ENCODE results near the gene GTF3C6.
"Not testable (repeated sequence)": the region's sequence is repeated elsewhere in the genome, so short reads cannot be mapped to it uniquely, and the experiment has no call there.

Gene GTF3C6

GRCh38 chr6:110960014-110960390 lies 1.5 kb downstream of the GTF3C6 start:
- TF ChIP-seq SNAI2 (CRISPR knock-in tag; IDR thresholded peaks at IDR 0.05) (no peak), ZNF8 (CRISPR knock-in tag; IDR thresholded peaks at IDR 0.05) (no peak), ZFP3 (CRISPR knock-in tag; IDR thresholded peaks at IDR 0.05) (no peak), ZNF70 (CRISPR knock-in tag; IDR thresholded peaks at IDR 0.05) (no peak), TOX (CRISPR knock-in tag; IDR thresholded peaks at IDR 0.05; ENCODE audit: borderline replicate concordance) (no peak), PPARA (CRISPR knock-in tag; IDR thresholded peaks at IDR 0.05; ENCODE audit: borderline replicate concordance) (no peak), BACH2 (CRISPR knock-in tag; IDR thresholded peaks at IDR 0.05; ENCODE audit: borderline replicate concordance) (no peak), ISL1 (CRISPR knock-in tag; IDR thresholded peaks at IDR 0.05) (no peak), CSDC2 (CRISPR knock-in tag; IDR thresholded peaks at IDR 0.05) (no peak), TCF4 (CRISPR knock-in tag; IDR thresholded peaks at IDR 0.05; ENCODE audit: borderline replicate concordance) (no peak), RARB (CRISPR knock-in tag; IDR thresholded peaks at IDR 0.05) (no peak), TSHZ2 (CRISPR knock-in tag; IDR thresholded peaks at IDR 0.05) (no peak), ARNTL (CRISPR knock-in tag; IDR thresholded peaks at IDR 0.05; ENCODE audit: borderline replicate concordance, low read depth) (no peak), CSRNP3 (CRISPR knock-in tag; IDR thresholded peaks at IDR 0.05) (no peak), ZC3H10 (CRISPR knock-in tag; IDR thresholded peaks at IDR 0.05) (no peak), ZNF565 (CRISPR knock-in tag; conservative IDR thresholded peaks at IDR 0.05; ENCODE audit: low read depth) (no peak), PATZ1 (CRISPR knock-in tag; IDR thresholded peaks at IDR 0.05; ENCODE audit: borderline replicate concordance) (no peak)
- TF ChIP-seq, protein P1, sequence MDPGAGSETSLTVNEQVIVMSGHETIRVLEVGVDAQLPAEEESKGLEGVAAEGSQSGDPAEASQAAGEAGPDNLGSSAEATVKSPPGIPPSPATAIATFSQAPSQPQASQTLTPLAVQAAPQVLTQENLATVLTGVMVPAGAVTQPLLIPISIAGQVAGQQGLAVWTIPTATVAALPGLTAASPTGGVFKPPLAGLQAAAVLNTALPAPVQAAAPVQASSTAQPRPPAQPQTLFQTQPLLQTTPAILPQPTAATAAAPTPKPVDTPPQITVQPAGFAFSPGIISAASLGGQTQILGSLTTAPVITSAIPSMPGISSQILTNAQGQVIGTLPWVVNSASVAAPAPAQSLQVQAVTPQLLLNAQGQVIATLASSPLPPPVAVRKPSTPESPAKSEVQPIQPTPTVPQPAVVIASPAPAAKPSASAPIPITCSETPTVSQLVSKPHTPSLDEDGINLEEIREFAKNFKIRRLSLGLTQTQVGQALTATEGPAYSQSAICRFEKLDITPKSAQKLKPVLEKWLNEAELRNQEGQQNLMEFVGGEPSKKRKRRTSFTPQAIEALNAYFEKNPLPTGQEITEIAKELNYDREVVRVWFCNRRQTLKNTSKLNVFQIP (CRISPR knock-in tag; IDR thresholded peaks at IDR 0.05; ENCODE audit: borderline replicate concordance, low read depth): no peak
- TF ChIP-seq, protein P2, sequence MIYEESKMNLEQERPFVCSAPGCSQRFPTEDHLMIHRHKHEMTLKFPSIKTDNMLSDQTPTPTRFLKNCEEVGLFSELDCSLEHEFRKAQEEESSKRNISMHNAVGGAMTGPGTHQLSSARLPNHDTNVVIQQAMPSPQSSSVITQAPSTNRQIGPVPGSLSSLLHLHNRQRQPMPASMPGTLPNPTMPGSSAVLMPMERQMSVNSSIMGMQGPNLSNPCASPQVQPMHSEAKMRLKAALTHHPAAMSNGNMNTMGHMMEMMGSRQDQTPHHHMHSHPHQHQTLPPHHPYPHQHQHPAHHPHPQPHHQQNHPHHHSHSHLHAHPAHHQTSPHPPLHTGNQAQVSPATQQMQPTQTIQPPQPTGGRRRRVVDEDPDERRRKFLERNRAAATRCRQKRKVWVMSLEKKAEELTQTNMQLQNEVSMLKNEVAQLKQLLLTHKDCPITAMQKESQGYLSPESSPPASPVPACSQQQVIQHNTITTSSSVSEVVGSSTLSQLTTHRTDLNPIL (CRISPR knock-in tag; IDR thresholded peaks at IDR 0.05; ENCODE audit: low read depth): no peak
- ATAC-seq: no peak

DNA sequence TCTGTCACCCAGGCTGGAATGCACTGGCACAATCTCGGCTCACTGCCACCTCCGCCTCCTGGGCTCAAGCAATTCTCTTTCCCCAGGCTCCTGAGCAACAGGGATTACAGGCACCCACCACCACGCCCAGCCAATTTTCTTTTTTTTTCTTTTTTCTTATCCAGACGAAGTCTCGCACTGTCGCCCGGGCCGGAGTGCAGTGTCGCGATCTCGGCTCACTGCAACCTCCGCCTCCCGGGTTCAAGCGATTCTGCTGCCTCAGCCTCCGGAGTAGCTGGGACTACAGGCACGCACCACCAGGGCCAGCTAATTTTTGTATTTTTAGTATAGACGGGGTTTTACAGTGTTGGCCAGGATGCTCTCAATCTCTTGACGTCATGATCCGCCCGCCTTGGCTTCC lies 4.1 kb downstream of the GTF3C6 start:
- ATAC-seq: not testable (repeated sequence)

GRCh38 chr6:110965629-110966229 lies 7.2 kb downstream of the GTF3C6 start:
- TF ChIP-seq ARNTL (CRISPR knock-in tag; IDR thresholded peaks at IDR 0.05; ENCODE audit: borderline replicate concordance, low read depth) (no peak), ISL1 (CRISPR knock-in tag; IDR thresholded peaks at IDR 0.05) (no peak), GLIS3 (CRISPR knock-in tag; IDR thresholded peaks at IDR 0.05) (no peak), ZC3H10 (CRISPR knock-in tag; IDR thresholded peaks at IDR 0.05) (no peak), PATZ1 (CRISPR knock-in tag; IDR thresholded peaks at IDR 0.05; ENCODE audit: borderline replicate concordance) (no peak), PPARA (CRISPR knock-in tag; IDR thresholded peaks at IDR 0.05; ENCODE audit: borderline replicate concordance) (no peak), ZNF70 (CRISPR knock-in tag; IDR thresholded peaks at IDR 0.05) (no peak), ZFP3 (CRISPR knock-in tag; IDR thresholded peaks at IDR 0.05) (no peak), OSR1 (CRISPR knock-in tag; IDR thresholded peaks at IDR 0.05) (no peak), ZNF565 (CRISPR knock-in tag; conservative IDR thresholded peaks at IDR 0.05; ENCODE audit: low read depth) (no peak)
- TF ChIP-seq, protein P2 (CRISPR knock-in tag; IDR thresholded peaks at IDR 0.05; ENCODE audit: low read depth): no peak
- ATAC-seq: no peak

DNA sequence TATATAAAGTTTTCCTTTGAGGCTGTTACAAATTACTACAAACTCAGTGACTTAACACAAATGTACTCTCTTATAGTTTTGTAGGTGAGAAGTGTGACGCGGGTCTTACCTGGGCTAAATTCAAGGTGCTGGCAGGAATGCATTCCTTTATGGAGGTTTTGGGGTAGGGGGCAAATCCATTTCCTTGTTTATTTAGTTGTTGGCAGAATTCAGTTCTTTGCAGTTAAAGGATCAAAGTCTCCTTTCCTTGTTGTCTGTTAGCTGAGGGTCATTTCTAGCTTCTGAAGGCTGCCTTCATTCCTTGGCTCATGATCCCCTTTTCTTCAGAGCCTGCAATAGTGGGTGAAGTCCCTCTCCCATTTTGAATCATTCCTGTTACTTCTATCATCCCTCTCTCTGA lies 10.2 kb downstream of the GTF3C6 start:
- ATAC-seq: not testable (repeated sequence)
